ENCODE results near the gene GNL2.
"Not testable (repeated sequence)": the region's sequence is repeated elsewhere in the genome, so short reads cannot be mapped to it uniquely, and the experiment has no call there.

Gene GNL2

DNA sequence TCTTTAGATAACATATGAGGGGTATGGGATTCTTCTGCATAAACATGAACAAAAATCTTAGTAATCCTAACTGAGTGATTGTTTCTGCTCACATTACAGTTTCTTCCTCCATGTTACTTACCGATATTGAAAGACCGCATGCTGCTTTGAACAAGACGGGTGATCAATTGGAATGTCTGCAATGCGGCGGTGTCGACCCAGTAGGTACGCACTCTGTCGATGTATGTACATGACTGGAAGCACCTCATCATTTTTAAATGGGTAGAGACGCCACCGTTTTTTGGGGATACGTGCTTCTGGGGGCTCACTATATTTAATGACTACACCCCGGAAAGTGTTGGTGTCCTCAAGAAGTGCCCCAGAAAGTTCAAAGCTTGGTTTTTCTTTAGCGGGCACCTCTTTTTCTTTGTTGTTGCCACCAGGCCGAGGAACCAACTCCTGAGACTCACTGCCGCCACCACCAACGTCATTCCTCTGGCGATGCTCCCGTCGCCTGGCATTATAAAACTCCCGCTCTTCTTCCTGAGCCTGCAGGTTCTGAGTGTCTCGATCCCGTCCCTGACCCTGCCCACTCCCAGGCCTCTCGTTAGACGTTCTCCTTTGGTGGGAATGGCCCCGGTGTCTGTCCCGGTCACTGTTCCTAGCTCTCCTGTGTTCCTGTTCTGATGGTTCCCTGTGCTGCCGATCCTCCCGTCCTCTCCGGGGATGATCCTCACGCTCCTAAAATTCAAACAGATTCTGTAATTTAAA is 55.5 kb downstream of the GNL2 start:
- TF ChIP-seq CTCF (conservative IDR thresholded peaks at IDR 0.05) = no peak
- no peak overlapping the region for H3K27ac ChIP-seq

- H3K27ac ChIP-seq = not testable (repeated sequence)
These were observed 56.6 kb downstream of the GNL2 start for GRCh38 chr1:37539154-37539553.

DNA sequence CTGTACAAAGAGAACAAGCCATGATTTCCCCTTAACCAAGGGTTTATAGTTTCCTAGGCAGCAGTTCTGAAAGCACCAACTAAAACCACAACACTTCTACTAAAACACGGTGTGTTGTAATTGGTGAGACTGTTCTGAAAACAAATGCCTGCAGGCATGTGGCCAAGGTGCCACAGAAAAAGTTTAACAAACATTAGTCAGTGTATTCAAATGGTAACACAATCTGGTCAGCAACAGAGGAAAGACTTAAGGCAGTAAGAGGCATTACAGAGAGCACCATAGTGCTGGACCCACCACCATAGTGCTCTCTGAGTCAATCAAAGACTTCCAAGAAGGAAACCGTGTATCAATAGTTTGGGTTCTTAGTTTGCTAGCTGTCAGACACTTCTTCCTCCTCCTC is 58.4 kb downstream of the GNL2 start:
- H3K27ac ChIP-seq = no peak overlapping the region
- no peak for TF ChIP-seq CTCF (conservative IDR thresholded peaks at IDR 0.05)

DNA sequence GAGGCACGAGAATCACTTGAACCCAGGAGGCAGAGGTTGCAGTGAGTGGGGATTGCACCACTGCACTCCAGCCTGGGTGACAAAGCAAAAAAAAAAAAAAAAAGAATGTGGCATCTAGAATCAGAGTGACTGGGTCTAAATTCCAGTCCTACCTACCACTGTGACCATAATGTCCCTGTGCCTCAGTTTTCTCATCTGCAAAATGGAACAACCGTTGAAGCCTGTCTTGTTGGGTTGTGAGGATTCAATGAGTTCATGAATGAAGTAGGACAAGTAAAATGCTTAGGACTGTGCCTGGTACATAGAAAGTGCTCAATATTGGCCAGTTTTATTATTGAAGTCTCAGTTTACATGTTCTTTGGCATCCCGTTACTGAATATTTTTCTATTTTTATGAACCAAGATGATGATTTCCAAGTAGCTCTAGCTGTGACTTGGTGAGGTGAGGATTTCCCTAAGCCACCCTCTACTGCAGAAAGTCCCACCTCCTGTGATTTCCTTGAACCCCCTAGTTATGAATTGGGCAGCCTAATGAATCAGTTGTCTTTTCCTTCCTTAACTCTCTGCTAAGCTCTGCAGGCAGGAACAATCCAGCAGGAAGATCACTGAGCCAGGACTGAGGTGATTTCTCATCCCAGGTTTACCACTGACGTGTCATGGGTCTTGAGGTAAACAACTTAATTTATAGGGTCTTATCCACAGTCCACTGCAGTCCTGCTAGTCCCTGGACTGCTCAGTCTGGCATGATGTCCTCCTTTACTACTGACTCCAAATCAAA is 62.2 kb downstream of the GNL2 start:
- peak overlapping the region; percentile 47 for H3K27ac ChIP-seq
- no peak for TF ChIP-seq CTCF (conservative IDR thresholded peaks at IDR 0.05)

GRCh38 chr1:37532418-37533156 is 63.1 kb downstream of the GNL2 start:
- not testable (repeated sequence) for H3K27ac ChIP-seq

DNA sequence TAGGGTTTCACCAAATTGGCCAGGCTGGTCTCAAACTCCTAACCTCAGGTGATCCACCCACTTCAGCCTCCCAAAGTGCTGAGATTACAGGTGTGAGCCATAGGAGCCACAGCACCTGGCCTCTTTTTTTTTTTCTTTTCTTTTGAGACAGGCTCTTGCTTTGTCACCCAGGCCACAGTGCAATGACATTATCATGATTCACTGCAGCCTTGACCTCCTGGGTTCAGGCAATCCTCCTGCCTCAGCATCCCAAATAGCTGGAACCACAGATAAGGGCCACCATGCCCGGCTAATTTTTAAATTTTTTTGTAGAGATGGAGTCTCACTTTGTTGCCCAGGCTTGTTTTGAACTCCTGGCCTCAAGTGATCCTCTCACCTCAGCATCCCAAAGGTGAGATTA is 65.8 kb downstream of the GNL2 start:
- not testable (repeated sequence) for H3K27ac ChIP-seq

DNA sequence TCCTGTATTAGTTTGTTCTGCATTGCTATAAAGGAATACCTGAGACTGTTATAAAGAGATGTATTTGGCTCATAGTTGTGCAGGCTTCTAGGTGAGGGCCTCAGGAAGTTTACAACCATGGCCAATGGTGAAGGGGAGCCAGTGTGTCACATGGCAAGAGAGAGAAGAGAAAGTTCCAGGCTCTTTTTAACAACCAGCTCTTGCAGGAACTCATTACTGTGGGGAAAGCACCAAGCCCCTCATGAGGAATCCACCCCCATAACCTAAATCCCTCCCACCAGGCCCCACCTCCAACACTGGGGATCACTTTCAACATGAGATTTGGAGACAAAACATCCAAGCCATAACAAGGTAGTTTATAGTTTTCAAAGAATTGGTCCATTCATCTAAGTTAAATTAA is 76.1 kb downstream of the GNL2 start:
- H3K27ac ChIP-seq = no peak overlapping the region
- no peak for TF ChIP-seq CTCF (conservative IDR thresholded peaks at IDR 0.05)

DNA sequence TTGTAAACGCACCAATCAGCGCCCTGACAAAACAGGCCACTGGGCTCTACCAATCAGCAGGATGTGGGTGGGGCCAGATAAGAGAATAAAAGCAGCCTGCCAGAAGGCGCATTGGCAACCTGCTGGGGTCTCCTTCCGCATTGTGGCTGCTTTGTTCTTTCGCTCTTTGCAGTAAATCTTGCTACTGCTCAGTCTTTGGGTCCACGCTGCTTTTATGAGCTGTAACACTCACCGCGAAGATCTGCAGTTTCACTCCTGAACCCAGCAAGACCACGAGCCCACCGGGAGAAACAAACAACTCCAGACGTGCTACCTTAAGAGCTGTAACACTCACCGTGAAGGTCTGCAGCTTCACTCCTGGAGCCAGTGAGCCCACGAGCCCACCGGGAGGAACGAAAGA is 76.8 kb downstream of the GNL2 start:
- H3K27ac ChIP-seq = not testable (repeated sequence)

DNA sequence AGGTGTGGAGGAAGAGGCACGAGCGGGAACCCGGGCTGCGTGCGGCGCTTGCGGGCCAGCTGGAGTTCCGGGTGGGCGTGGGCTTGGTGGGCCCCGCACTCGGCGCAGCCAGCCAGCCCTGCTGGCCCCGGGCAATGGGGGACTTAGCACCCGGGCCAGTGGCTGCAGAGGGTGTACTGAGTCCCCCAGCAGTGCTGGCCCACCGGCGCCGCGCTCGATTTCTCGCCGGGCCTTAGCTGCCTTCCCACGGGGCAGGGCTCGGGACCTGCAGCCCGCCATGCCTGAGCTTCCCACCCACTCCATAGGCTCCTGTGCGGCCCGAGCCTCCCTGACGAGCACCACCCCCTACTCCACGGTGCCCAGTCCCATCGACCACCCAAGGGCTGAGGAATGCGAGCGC is 77.5 kb downstream of the GNL2 start:
- not testable (repeated sequence) for H3K27ac ChIP-seq

DNA sequence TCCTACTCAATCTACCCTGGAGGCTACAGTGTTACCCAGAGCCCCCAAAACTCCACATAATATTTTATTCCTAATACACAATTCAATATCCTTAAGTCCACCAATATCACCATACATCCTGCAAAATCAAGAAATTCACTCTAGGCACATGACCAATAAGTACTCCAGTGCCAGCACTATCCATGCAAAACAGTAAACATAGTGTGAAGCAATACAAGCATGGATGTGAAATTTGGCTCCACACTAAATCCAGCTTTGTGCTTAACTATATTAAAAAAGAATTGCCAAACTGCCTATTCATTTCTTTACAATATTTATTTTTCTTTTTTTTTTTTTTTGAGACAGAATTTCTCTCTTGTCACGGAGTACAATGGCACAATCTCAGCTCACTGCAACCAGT is 78.2 kb downstream of the GNL2 start:
- TF ChIP-seq CTCF (conservative IDR thresholded peaks at IDR 0.05) = no peak
- no peak overlapping the region for H3K27ac ChIP-seq
